ENCODE data around the gene HAVCR2. TPM values are rescaled to one million over a fixed set of nuclear protein-coding genes. Genes with fewer than 3 reads are reported as not detected.

HAVCR2 gene
- total and polyA plus RNA-seq, 4 donors = 1.4 to 9.4 (median 4.4) TPM

- 94% methylated on average over 5 of the region's 5 CpGs for WGBS
Observed at GRCh38 chr5:157068785-157069184, 40.1 kb downstream of the HAVCR2 start.

GRCh38 chr5:157068339-157068738 lies 40.5 kb downstream of the HAVCR2 start:
- Histone ChIP-seq H3K4me1 (ENCODE audit: control insufficient read depth in 4 of 4, insufficient read depth in 4 of 4, low read length in 3 of 4) (peaks cover 0 to 1% (median 0%) of the 10 kb centered on the region in 4 donors), H3K9ac (ENCODE audit: low read depth in 1 of 2, low read length in 2 of 2) (no peak overlapping the region), H3K36me3 (ENCODE audit: control insufficient read depth in 4 of 4, insufficient read depth in 3 of 4, low read depth in 1 of 4, low read length in 3 of 4) (no peaks in the 10 kb centered on the region), H3K9me3 (ENCODE audit: control insufficient read depth in 4 of 4, low read length in 3 of 4) (no peaks in the 10 kb centered on the region), H3K27ac (ENCODE audit: low read depth in 1 of 2, low read length in 2 of 2) (no peak overlapping the region), H3K4me3 (ENCODE audit: low read depth in 1 of 3, low read length in 3 of 3) (no peak overlapping the region), H3K27me3 (ENCODE audit: control insufficient read depth in 4 of 4, insufficient read depth in 4 of 4, low read length in 3 of 4) (no peaks in the 10 kb centered on the region)
- 95% methylated on average over 5 of the region's 5 CpGs for WGBS
- DNase-seq (ENCODE audit: low spot score) = no peak
- no peak for TF ChIP-seq ATF3 (IDR thresholded peaks at IDR 0.05)
- no peak for TF ChIP-seq ZBTB33 (IDR thresholded peaks at IDR 0.05)
- no peak for TF ChIP-seq RXRA (IDR thresholded peaks at IDR 0.05)
- no peak for TF ChIP-seq SP1 (IDR thresholded peaks at IDR 0.05)
- no peak for TF ChIP-seq YY1 (IDR thresholded peaks at IDR 0.05)
- TF ChIP-seq MAX (IDR thresholded peaks at IDR 0.05) = no peak
- TF ChIP-seq TAF1 (conservative IDR thresholded peaks at IDR 0.05) = no peak
- TF ChIP-seq CTCF (IDR thresholded peaks at IDR 0.05; ENCODE audit: low read depth, low read length, missing input control) = no peak
- no peak for TF ChIP-seq EGR1 (IDR thresholded peaks at IDR 0.05; ENCODE audit: low read depth in 2 of 2)
- TF ChIP-seq NR2F2 (IDR thresholded peaks at IDR 0.05) = no peak
- TF ChIP-seq GABPA (IDR thresholded peaks at IDR 0.05 in 1 of 2, conservative IDR thresholded peaks at IDR 0.05 in 1 of 2) = no peak
- TF ChIP-seq HNF4G (IDR thresholded peaks at IDR 0.05) = no peak

More at GRCh38 chr5:157068785-157069184, 40.1 kb downstream of the HAVCR2 start:
- H3K27me3 ChIP-seq (ENCODE audit: control insufficient read depth in 4 of 4, insufficient read depth in 4 of 4, low read length in 3 of 4) = no peaks in the 10 kb centered on the region
- H3K9ac ChIP-seq (ENCODE audit: low read depth in 1 of 2, low read length in 2 of 2) = no peak overlapping the region
- H3K4me3 ChIP-seq (ENCODE audit: low read depth in 1 of 3, low read length in 3 of 3) = no peak overlapping the region
- no peaks in the 10 kb centered on the region for H3K9me3 ChIP-seq (ENCODE audit: control insufficient read depth in 4 of 4, low read length in 3 of 4)
- H3K4me1 ChIP-seq (ENCODE audit: control insufficient read depth in 4 of 4, insufficient read depth in 4 of 4, low read length in 3 of 4) = peaks cover 0 to 1% (median 0%) of the 10 kb centered on the region in 4 donors
- no peak for DNase-seq (ENCODE audit: low spot score)
- H3K36me3 ChIP-seq (ENCODE audit: control insufficient read depth in 4 of 4, insufficient read depth in 3 of 4, low read depth in 1 of 4, low read length in 3 of 4) = no peaks in the 10 kb centered on the region
- TF ChIP-seq FOXA1 (IDR thresholded peaks at IDR 0.05) (no peak), FOXA2 (IDR thresholded peaks at IDR 0.05) (no peak), RAD21 (IDR thresholded peaks at IDR 0.05) (no peak), TAF1 (conservative IDR thresholded peaks at IDR 0.05) (no peak), HNF4A (conservative IDR thresholded peaks at IDR 0.05) (no peak), YY1 (IDR thresholded peaks at IDR 0.05) (no peak), CTCF (IDR thresholded peaks at IDR 0.05; ENCODE audit: low read depth, low read length, missing input control) (no peak), JUND (IDR thresholded peaks at IDR 0.05) (no peak), EGR1 (IDR thresholded peaks at IDR 0.05; ENCODE audit: low read depth in 2 of 2) (no peak)
- H3K27ac ChIP-seq (ENCODE audit: low read depth in 1 of 2, low read length in 2 of 2) = no peak overlapping the region
